ENCODE measurements around the gene GRHL3. TPM values are rescaled to one million over a fixed set of nuclear protein-coding genes. Genes with fewer than 3 reads are reported as not detected.

GRHL3 gene
- polyA plus RNA-seq, 4 donors = 0.22 to 11.7 (median 5.9) TPM

DNA sequence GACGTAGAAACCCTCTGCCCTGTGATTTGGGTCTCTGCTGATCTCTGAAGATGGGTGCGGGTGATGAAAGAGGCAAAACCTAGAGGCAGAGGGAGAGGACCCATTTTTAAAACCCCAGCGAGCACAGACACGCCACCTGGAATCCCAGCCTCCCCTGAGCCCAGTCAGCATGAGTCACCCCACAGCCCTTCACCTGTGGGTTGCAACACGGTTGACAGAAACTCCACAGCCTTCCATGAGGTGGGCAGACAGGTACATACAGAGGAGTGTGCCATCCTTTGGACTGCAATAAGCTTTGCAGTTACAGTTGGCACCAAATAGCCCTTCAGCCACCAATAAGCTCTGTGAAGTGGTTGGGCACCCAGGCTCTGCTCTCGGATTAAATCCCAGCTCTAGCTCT is 2.1 kb upstream of the GRHL3 start:
- DNase-seq (ENCODE audit: low read depth in 4 of 4, low spot score in 3 of 4) = no peak

- DNase-seq (ENCODE audit: low read depth in 4 of 4, low spot score in 3 of 4) = no peak
These were observed 1.1 kb upstream of the GRHL3 start for GRCh38 chr1:24317956-24318614.

- no peak for DNase-seq (ENCODE audit: low read depth in 4 of 4, low spot score in 3 of 4)
These were observed 394 bp upstream of the GRHL3 start for GRCh38 chr1:24318615-24319311.

DNA sequence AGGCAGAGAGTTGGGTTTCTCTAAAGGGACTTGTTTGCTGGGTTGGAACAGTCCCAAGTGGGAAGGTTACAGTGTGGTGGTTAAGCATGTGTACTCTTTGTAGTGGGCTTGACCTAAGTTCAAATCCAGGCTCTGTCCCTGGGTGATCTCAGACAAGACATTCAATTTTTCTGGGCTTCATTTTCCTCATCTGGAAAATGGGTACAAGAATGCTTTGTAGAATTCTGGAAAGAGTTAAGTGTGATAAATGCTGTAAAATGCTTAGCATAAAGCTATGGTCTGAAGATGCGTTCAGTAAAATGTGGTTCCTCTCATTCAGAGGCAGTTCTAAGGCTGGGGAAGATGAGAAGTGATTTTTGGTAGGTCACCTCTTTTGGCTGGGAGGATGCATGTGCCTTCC is 805 bp downstream of the GRHL3 start:
- no peak for DNase-seq (ENCODE audit: low read depth in 4 of 4, low spot score in 3 of 4)

DNA sequence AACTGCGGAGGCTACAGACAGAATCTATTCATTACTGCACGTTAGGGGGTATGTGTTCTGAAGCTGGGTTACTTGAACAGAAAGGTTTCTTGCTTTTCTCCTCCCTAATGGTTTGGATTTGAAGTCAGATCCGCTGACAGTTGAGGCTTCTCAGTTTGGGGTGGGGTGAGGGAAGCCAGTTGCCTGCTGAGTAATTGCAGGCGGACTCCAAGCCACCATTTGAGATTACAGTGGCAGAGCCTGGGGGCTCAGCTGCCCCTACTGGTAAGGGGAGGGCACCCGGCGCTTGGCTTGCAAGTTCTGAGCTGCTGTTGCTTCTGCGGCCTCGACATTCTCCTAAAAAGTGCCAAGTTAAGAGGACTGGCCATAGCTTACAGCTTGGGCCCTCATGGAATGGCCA is 2.0 kb downstream of the GRHL3 start:
- DNase-seq (ENCODE audit: low read depth in 4 of 4, low spot score in 3 of 4) = no peak

DNA sequence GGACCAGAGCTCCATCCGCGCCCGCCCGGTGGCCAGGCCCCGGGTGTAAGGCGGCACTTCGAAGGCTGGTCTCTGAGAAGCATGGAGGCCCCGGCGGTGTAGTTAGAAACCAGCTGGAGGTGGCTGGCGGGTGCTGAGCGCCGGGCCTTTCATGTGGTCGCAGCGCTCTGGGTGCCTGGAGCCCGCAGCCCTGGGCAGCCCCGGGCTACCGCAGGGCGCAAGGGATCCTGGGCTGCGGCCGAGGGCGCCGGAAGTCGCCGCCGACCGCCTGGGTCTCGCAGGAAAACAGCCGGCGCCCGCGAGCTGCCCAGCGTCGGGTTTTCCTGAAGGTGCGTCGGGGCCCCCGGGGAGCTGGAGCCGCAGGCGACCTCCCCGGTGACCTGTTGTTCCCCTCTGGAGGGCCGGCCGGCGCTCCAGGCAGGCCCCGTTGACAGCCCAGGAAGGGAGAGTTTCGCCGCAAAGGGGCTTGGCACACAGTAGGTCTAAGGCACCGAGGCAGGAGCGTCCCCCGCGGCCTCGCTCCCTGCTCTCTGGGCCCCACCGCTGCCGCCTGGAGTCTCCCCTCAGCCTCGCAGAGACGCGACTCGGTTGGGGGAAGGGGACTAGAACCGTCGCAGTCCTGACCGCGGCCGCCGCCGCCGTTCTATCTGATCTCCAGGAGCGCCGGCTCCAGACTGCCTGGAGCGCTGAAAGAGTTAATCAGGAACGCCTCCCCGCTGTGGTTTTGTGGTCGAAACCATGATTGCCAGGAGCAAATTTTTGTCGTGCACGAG is 2.7 kb downstream of the GRHL3 start:
- peak in 1 of 4 donors; percentile 16 for DNase-seq (ENCODE audit: low read depth in 4 of 4, low spot score in 3 of 4)

DNA sequence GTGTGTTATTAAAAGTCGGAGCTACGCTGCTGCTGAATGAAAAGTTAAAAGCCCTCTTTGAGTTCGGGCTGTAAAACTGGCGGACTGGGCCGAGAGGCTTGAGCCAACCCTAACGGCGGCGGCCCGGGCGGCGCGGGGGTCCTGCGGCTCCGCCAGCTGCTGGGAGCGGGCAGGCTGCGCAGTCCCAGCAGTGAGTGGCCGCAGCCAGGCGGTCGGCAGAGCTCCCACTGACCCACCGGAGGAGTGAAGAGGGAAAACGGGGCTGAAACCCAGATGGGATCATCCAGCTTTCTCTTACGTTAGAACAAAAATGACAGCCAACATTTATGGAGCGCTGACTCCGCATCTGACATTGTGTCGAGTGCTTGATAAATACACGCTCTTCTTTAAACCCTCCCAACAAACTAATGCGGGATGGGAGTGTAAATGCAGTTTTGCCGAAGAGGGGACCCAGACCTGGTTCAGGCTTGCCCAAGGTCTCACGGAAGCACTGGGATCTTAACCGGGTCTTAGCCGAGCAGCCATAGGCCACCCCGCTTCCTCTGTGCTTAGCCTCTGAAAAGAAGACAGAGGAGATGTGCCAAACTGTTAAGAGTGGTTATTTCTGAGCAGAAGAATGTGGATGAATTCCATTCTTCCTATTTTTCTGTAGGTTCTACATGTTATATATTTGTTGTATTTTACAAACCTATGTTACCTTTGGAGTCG is 3.5 kb downstream of the GRHL3 start:
- DNase-seq (ENCODE audit: low read depth in 4 of 4, low spot score in 3 of 4) = no peak

DNA sequence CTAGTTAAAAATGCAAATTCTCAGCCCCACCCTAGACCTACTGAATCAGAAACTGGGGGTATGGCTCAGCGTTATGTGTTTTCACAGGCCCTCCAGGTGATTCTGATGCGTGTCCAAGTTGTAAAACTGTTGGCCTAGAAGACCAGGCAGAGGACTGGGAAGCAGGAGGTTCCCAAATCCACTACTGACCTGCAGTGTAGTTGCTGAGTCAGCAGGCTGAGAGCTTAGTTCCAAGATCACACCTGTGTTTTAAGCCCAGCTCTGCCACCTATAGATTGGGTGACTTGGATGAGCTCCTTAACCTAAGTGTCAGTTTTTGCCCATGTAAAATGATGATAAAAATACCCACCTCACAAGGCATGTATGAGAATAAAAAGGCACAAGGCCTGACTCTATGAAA is 4.1 kb downstream of the GRHL3 start:
- no peak for DNase-seq (ENCODE audit: low read depth in 4 of 4, low spot score in 3 of 4)

DNA sequence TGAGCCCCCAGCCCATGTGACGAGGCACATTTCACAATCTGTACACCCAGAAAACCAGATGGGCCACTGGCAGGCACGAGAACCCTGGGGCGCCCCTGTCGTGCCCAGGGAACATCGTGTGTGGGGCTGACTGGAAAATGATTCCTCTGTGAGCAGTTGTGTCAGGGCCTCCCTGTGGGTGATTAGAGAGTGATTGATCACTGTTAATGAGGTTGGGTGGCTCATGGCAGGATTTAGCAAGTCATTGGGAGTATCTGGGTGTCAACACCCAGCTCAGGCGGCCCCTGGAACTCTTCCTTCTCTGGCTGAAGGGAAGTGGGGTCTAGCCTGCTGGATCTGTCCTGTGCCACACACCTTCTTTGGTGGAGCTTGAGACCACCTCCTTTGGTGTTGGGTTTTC is 5.7 kb downstream of the GRHL3 start:
- DNase-seq (ENCODE audit: low read depth in 4 of 4, low spot score in 3 of 4) = no peak

GRCh38 chr1:24325587-24326449 is 6.7 kb downstream of the GRHL3 start:
- DNase-seq (ENCODE audit: low read depth in 4 of 4, low spot score in 3 of 4) = no peak

GRCh38 chr1:24327486-24327885 is 8.3 kb downstream of the GRHL3 start:
- no peak for DNase-seq (ENCODE audit: low read depth in 4 of 4, low spot score in 3 of 4)

- no peak for DNase-seq (ENCODE audit: low read depth in 4 of 4, low spot score in 3 of 4)
These were observed 8.7 kb downstream of the GRHL3 start for GRCh38 chr1:24327891-24328290.

DNA sequence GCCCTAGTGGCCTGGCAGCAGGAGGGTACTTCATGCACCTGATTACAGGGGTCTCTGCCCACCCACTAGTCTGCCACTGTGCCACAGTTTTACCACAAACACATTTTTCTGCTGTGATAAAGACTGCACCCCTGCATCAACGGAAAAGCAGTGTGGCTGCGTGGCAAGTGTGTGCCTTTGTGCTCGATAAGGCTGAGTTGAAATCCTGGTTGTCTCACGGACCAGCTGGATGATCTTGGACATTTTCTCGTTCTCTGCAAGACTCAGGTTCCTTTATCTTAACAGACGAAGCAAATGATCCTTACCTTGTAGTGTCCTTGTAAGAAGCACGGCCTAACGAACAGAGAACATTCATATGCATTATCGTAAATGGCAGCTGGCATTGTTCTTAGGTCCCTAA is 10.2 kb downstream of the GRHL3 start:
- DNase-seq (ENCODE audit: low read depth in 4 of 4, low spot score in 3 of 4) = no peak

DNA sequence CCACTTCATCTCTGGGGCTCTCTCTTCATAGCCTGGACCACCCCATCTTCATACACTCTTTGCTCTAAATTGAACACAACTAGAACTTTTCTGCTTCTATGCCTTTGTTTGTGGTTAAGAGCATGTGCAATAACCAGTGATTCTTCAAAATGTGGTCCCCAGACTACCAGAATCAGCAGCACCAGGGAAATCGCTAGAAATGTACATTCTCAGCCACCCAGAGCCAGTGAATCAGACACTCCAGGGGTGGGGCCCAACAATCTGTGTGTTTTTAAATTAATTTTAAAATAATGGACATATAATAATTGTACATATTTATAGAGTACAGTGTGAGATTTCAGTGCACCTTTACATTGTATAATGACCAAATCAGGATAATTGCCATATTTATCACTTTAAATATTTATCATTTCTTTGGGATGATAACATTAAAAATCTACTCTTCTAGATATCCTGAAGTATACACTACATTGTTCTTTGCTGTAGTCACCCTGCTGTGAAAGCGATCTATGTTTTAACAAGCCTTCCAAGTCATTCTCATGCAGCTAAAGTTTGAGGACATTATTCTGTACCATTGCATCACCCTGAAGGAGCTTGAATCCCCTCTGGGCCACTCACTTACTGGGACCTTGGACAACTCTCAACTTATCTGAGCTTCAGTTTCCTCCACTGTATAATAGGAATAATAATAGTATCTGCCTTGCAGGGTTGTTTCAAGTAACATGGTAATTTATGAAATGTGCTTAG is 10.8 kb downstream of the GRHL3 start:
- no peak for DNase-seq (ENCODE audit: low read depth in 4 of 4, low spot score in 3 of 4)

DNA sequence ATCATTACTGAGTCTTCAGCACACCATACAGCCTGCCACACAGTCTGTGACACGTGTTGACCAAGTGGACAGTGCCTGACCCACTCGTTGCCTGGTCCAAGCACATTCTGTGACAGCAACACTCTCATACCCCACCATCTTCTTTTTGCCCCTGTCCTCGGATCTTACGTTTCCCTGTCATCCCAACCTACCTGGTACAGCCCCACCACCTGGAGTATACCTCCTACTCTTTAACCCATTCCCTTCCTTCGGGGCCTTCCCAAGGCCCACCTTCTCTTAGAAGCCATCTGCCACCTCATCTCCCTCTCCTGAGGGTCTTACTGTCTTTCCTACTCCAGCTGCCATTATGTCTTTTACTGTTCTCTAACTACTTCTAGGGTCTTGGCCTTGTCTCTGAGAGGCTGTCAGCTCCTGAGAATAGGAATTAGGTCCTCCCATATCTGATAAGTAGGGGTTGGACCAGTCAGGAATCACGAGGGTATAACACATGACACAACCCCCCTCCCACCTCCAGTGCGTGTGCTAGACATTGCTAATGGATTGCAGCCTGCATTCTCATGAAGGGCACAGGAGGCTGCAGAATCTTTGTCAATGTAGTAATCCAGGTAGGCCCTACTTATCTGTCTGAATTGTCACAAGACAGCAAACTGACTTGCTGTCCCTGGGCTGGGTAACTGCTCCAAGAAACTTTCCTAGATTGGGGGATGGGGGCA is 13.0 kb downstream of the GRHL3 start:
- no peak for DNase-seq (ENCODE audit: low read depth in 4 of 4, low spot score in 3 of 4)

DNA sequence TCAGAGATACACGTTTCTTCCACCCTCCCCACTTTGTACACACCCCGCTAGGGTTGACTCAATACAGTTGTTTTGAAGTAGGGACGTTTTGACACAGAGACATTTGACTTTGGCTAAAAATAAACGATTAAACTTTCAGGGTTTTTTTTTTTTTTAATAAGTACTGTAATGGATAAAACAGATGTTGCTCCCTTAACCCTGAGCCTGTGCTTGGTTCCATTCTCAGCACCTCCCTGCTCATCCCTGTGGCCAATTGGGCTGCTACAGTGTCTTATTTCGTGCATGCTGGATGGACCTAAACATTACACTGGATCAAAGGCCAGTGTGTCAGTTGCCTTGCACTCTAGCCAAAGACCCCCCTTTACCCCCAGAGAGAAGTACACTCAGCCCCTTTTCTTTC is 16.9 kb downstream of the GRHL3 start:
- no peak for DNase-seq (ENCODE audit: low read depth in 4 of 4, low spot score in 3 of 4)

GRCh38 chr1:24337455-24337854 is 18.3 kb downstream of the GRHL3 start:
- no peak for DNase-seq (ENCODE audit: low read depth in 4 of 4, low spot score in 3 of 4)

DNA sequence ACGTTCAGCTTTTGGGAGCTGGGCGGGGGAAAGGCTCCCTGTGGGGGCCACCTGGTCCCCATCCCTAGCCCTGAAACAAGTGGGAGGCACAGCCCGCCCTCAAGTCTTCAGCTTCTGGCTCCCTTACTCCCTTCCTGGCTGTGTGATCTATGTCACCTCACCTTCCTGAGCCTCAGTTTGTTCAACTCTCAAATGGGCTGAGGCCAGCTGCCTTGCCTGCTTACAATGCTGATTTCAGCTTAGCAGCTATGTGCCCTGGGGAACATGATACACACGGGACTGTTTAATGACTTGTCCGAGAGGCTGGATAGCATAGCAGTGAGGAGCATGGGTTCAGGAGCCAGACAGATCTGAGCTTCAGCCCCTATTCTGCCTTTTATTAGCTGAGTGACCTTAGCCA is 19.3 kb downstream of the GRHL3 start:
- no peak for DNase-seq (ENCODE audit: low read depth in 4 of 4, low spot score in 3 of 4)

- DNase-seq (ENCODE audit: low read depth in 4 of 4, low spot score in 3 of 4) = no peak
These were observed 20.8 kb downstream of the GRHL3 start for GRCh38 chr1:24339996-24340395.
